ENCODE measurements around the gene TSPAN6. TPM values are rescaled to one million over a fixed set of nuclear protein-coding genes. Genes with fewer than 3 reads are reported as not detected.

The TSPAN6 gene
- total and polyA plus RNA-seq, 9 of the 15 experiments (the other 6 are each of a cell fraction or from before 2014, with no cell fraction given): 0.04 to 0.68 (median 0.11) TPM; not detected in 6

- no peak for TF ChIP-seq ZNF592 (IDR thresholded peaks at IDR 0.05)
- no peak for TF ChIP-seq CAMTA2 (CRISPR knock-in tag; conservative IDR thresholded peaks at IDR 0.05)
- TF ChIP-seq MLLT1 (IDR thresholded peaks at IDR 0.05): no peak
- TF ChIP-seq CHD4 (IDR thresholded peaks at IDR 0.05; ENCODE audit: insufficient read depth, insufficient replicate concordance, low read depth, low read length, poor library complexity, severe bottlenecking): no peak
- no peak for TF ChIP-seq EP300 (IDR thresholded peaks at IDR 0.05; ENCODE audit: low read length)
- no peak for TF ChIP-seq ZNF280B (CRISPR knock-in tag; IDR thresholded peaks at IDR 0.05)
- no peak for TF ChIP-seq ZBTB34 (CRISPR knock-in tag; IDR thresholded peaks at IDR 0.05)
Measured at GRCh38 chrX:100587861-100588260, 48.7 kb downstream of the TSPAN6 start (continued).
